GM10266 (cell line): Measurements from ENCODE around the gene G6PD.
A peak's percentile ranks its signal among the peaks of the same experiment; 100 is the strongest.
"Not testable (repeated sequence)": the region's sequence is repeated elsewhere in the genome, so short reads cannot be mapped to it uniquely, and the experiment has no call there.

ENCODE experiments used
- DNase-seq: peaks from one replicate; pipeline ENCODE4 v3.0.0; 2012; ENCODE audit errors: extremely low spot score
- CTCF ChIP-seq: IDR thresholded peaks from 2 replicates; pipeline ENCODE4 v1.5.1; 2012; ENCODE audit warnings: mild to moderate bottlenecking, low read depth; ENCODE audit not compliant: control insufficient read depth, insufficient read depth; ENCODE audit errors: missing control alignments

The G6PD gene

GRCh38 chrX:154502989-154503388 lies 43.7 kb downstream of the G6PD start:
- TF ChIP-seq CTCF: no peak
- no peak for DNase-seq

GRCh38 chrX:154502098-154502497 lies 44.5 kb downstream of the G6PD start:
- no peak for TF ChIP-seq CTCF
- DNase-seq: no peak

- DNase-seq: not testable (repeated sequence)
Measured at GRCh38 chrX:154501423-154501822, 45.2 kb downstream of the G6PD start.

GRCh38 chrX:154496591-154497137 lies 50.0 kb downstream of the G6PD start:
- DNase-seq: not testable (repeated sequence)

- no peak for TF ChIP-seq CTCF
- no peak for DNase-seq
Measured at GRCh38 chrX:154495472-154495922, 51.1 kb downstream of the G6PD start.

DNA sequence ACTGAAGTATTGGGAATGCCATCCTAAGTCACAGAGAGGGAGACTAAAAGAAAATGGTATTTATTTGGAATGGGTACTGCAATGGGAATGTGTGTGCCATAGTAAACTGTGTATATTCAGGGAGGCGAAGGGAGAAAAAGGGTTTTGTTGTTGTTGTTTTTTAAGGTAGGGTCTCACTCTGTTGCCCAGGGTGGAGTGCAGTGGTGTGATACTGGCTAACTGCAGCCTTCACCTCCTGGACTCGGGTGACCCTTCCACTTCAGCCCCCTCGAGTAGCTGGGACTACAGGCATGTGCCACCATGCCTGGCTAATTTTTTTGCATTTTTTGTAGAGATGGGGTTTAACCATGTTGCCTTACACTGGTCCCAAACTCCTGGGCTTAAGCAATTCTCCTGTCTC lies 51.9 kb downstream of the G6PD start:
- no peak for TF ChIP-seq CTCF
- no peak for DNase-seq

DNA sequence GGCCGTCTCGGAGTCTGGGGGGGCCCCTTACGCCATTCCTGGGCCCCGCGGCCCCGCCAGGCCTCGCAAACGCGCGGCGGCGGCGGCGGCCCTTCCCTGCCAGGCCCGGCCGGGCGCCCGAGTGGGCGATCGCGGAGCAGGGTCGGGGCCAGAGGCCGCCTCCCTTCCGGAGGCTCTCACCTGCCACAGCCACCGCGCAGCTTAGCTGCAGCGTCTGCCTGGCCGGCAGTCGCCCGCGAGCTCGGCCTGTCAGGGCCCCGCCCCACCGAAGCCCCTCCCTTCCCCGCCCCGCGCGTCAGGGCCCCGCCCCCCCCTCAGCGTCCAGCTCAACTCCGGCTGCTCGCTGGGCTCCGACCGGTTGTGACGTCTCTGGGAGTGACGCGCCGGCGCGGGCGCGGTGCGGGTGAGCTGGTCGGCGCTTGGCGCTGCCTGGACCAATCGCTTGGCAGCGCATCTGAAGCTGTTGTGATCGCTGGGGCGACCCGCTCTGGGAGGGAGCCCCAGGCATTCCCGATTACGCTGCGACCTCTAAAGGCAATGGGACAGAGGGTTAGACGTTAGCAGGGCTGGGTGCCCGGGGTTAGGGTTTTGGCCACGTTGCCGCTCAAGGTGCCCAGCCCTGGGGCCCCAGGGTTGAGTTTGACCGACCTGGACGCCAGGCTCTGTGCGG lies 56.1 kb downstream of the G6PD start, which contains the start of gene SLC10A3:
TSS of gene SLC10A3 (minus strand) at position 216 of the 670 bp plus-strand sequence. CDS start 1,689 bp downstream, outside the sequence.
- DNase-seq: peak; percentile 94
- TF ChIP-seq CTCF: no peak

- no peak for TF ChIP-seq CTCF
Measured at GRCh38 chrX:154490021-154490413, 56.6 kb downstream of the G6PD start.

More at GRCh38 chrX:154490021-154490413, 56.6 kb downstream of the G6PD start:
- DNase-seq: peak; percentile 26
